GM12878 (cell line): Measurements from ENCODE around the gene DOP1A.

ENCODE experiments used
- POLR2A ChIP-seq: IDR thresholded peaks from 2 replicates; pipeline ENCODE4 v1.6.1; 2011; ENCODE audit warnings: low read depth, mild to moderate bottlenecking, low read length
- RFX5 ChIP-seq: IDR thresholded peaks from 2 replicates; pipeline ENCODE4 v1.6.1; 2011; ENCODE audit warnings: low read depth, low read length, improper control_type of control experiment
- TF ChIP-seq, protein P1 (sequence below): IDR thresholded peaks from 2 replicates; pipeline ENCODE4 v1.6.1; 2012; ENCODE audit warnings: low read depth, low read length, improper control_type of control experiment
- TF ChIP-seq, protein P2 (sequence below): IDR thresholded peaks from 2 replicates; pipeline ENCODE4 v1.6.1; 2012; ENCODE audit warnings: mild to moderate bottlenecking, low read depth, low read length

DNA sequence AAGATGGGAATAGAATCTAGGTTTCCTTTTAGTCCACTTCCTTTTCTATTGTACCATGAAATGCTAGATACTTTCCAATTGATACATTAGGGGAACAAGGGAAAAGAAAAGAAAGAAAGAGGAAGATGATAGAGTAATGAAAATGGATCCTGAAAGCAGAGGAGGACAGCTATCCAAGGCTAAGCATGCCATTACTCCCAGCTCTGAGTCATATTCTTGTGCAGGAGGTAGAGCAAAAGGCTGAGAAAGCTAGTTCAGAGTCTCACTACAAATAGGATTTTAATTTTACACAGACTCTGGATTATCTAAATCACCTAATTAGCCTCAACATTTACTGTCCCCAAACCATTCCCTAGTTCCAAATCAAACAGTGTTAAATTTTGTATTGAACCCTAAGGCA is 149.3 kb downstream of the DOP1A start:
- TF ChIP-seq, protein P1, sequence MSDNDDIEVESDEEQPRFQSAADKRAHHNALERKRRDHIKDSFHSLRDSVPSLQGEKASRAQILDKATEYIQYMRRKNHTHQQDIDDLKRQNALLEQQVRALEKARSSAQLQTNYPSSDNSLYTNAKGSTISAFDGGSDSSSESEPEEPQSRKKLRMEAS = no peak
- TF ChIP-seq RFX5 = no peak
- no peak for TF ChIP-seq POLR2A
- TF ChIP-seq, protein P2, sequence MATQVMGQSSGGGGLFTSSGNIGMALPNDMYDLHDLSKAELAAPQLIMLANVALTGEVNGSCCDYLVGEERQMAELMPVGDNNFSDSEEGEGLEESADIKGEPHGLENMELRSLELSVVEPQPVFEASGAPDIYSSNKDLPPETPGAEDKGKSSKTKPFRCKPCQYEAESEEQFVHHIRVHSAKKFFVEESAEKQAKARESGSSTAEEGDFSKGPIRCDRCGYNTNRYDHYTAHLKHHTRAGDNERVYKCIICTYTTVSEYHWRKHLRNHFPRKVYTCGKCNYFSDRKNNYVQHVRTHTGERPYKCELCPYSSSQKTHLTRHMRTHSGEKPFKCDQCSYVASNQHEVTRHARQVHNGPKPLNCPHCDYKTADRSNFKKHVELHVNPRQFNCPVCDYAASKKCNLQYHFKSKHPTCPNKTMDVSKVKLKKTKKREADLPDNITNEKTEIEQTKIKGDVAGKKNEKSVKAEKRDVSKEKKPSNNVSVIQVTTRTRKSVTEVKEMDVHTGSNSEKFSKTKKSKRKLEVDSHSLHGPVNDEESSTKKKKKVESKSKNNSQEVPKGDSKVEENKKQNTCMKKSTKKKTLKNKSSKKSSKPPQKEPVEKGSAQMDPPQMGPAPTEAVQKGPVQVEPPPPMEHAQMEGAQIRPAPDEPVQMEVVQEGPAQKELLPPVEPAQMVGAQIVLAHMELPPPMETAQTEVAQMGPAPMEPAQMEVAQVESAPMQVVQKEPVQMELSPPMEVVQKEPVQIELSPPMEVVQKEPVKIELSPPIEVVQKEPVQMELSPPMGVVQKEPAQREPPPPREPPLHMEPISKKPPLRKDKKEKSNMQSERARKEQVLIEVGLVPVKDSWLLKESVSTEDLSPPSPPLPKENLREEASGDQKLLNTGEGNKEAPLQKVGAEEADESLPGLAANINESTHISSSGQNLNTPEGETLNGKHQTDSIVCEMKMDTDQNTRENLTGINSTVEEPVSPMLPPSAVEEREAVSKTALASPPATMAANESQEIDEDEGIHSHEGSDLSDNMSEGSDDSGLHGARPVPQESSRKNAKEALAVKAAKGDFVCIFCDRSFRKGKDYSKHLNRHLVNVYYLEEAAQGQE = no peak
